Neural cell (in vitro differentiated cells): ENCODE measurements around the gene COQ9.
"Not testable (repeated sequence)": the region's sequence is repeated elsewhere in the genome, so short reads cannot be mapped to it uniquely, and the experiment has no call there.

ENCODE experiments used
- CTCF ChIP-seq: fragments of 450-650 bp; IDR thresholded peaks from 2 replicates; pipeline ENCODE4 v1.5.1; 2014; ENCODE audit warnings: antibody characterized with exemption, mild to moderate bottlenecking, moderate library complexity; ENCODE audit not compliant: poor library complexity, severe bottlenecking
- EZH2 ChIP-seq: fragments of 200-600, 300-800 bp; shearing (Covaris generic), sonication (generic); IDR thresholded peaks from 2 replicates; pipeline ENCODE4 v1.6.1; 2014; ENCODE audit warnings: antibody characterized with exemption, low read length, borderline replicate concordance, mild to moderate bottlenecking; ENCODE audit not compliant: insufficient read depth, poor library complexity, severe bottlenecking
- MXI1 ChIP-seq: fragments of 450-650 bp; conservative IDR thresholded peaks from 2 replicates; pipeline ENCODE4 v1.6.1; 2014; ENCODE audit warnings: antibody characterized with exemption, mild to moderate bottlenecking; ENCODE audit not compliant: poor library complexity, severe bottlenecking
- POLR2AphosphoS5 ChIP-seq: IDR thresholded peaks from 2 replicates; pipeline ENCODE4 v1.6.1; 2012
- REST ChIP-seq: IDR thresholded peaks from 2 replicates; pipeline ENCODE4 v1.6.1; 2012; ENCODE audit warnings: borderline replicate concordance
- TAF1 ChIP-seq: IDR thresholded peaks from 2 replicates; pipeline ENCODE4 v1.6.1; 2012; ENCODE audit warnings: low read depth

GRCh38 chr16:57499941-57500340 is 52.7 kb downstream of the COQ9 start:
- not testable (repeated sequence) for TF ChIP-seq CTCF, TAF1, MXI1, POLR2AphosphoS5, REST, EZH2
